ENCODE results near the gene SPHK2. TPM values are rescaled to one million over a fixed set of nuclear protein-coding genes. Genes with fewer than 3 reads are reported as not detected.
A peak's percentile ranks its signal among the peaks of the same experiment; 100 is the strongest.

The SPHK2 gene
- total and polyA plus RNA-seq, 2 of the 8 experiments (the other 6 are each of a cell fraction or from before 2014, with no cell fraction given) = 43.9 to 60.9 TPM

GRCh38 chr19:48625891-48626327 is 6.6 kb downstream of the SPHK2 start:
- H4K91ac ChIP-seq (replicated peaks; ENCODE audit: insufficient read length, low read length) = no peak overlapping the region
- H4K20me1 ChIP-seq (replicated peaks in 1 of 2; ENCODE audit: control insufficient read depth in 1 of 2, insufficient read depth in 2 of 2, low read length in 2 of 2) = peaks cover 2 to 8% of the 10 kb centered on the region in 2 experiments
- no peak for FAIRE-seq
- TF ChIP-seq CTCF (IDR thresholded peaks at IDR 0.05; ENCODE audit: control extremely low read depth in 1 of 3, insufficient read depth in 1 of 3, low read depth in 1 of 3, low read length in 3 of 3) = peak in 1 of 3 experiments; percentile 18; a peak in 2 of 4 replicates
- TF ChIP-seq MAFK (IDR thresholded peaks at IDR 0.05; ENCODE audit: low read depth, low read length) = no peak
- no peak overlapping the region for H3K18ac ChIP-seq (ENCODE audit: extremely low read depth, low read length)
- peaks cover 0 to 21% (median 13%) of the 10 kb centered on the region in 4 experiments; a peak in 6 of 7 replicates for H3K4me1 ChIP-seq (replicated peaks in 1 of 4; ENCODE audit: control insufficient read depth in 3 of 4, insufficient read depth in 4 of 4, low read length in 3 of 4)
- H3K23me2 ChIP-seq (ENCODE audit: low read depth, low read length) = peaks cover 22% of the 10 kb centered on the region
- H3K9me3 ChIP-seq (ENCODE audit: insufficient read depth in 2 of 2, low read depth in 1 of 2, low read length in 1 of 2) = no peaks in the 10 kb centered on the region
- H2BK120ac ChIP-seq (replicated peaks; ENCODE audit: low read depth, low read length) = no peak overlapping the region
- no peak overlapping the region for H3K27ac ChIP-seq (ENCODE audit: low read depth, low read length)
- no peak overlapping the region for H3K14ac ChIP-seq (ENCODE audit: insufficient read length)
- H3K36me3 ChIP-seq (ENCODE audit: control insufficient read depth in 2 of 4, insufficient read depth in 4 of 4, low read length in 3 of 4) = peaks cover 0 to 11% (median 1%) of the 10 kb centered on the region in 4 experiments; a peak in 1 of 8 replicates
- no peak overlapping the region for H3K9ac ChIP-seq (replicated peaks in 1 of 4; ENCODE audit: extremely low read depth in 1 of 4, low read depth in 3 of 4, low read length in 3 of 4)
- peak overlapping the region in 1 of 4 experiments; percentile 87; a peak in 1 of 8 replicates for H3K4me3 ChIP-seq (ENCODE audit: extremely low read depth in 1 of 4, insufficient read depth in 2 of 4, low read depth in 3 of 4, low read length in 4 of 4)
- DNase-seq (ENCODE audit: low read depth in 1 of 2, low spot score in 2 of 2) = no peak
- no peak overlapping the region for H3K23ac ChIP-seq (ENCODE audit: insufficient read length)
- H2BK5ac ChIP-seq (ENCODE audit: low read depth, low read length) = no peak overlapping the region
- H2BK15ac ChIP-seq (ENCODE audit: low read length) = no peak overlapping the region
- no peaks in the 10 kb centered on the region for H3K27me3 ChIP-seq (replicated peaks in 1 of 4; ENCODE audit: control insufficient read depth in 3 of 4, extremely low read depth in 1 of 4, insufficient read depth in 3 of 4, low read length in 3 of 4)
- CTCF ChIA-PET (ENCODE audit: partially characterized antibody) = interaction anchor here (1.3 to 1.5 kb wide), 2 partner anchors 17 to 20 kb away, joined by 4 to 5 read pairs; partner anchors contain the start of gene CA11
- WGBS, 2 experiments (ENCODE audit: extremely low coverage in 1 of 2, insufficient coverage in 1 of 2, insufficient read length in 1 of 2, insufficient replicate concordance in 2 of 2, low coverage in 1 of 2, low lambda C conversion rate in 2 of 2, missing lambda C conversion rate in 1 of 2) = 96% methylated on average over 28 of the region's 30 CpGs; no CpG with 5 or more reads in 1 of the 2 experiments
- POLR2A ChIA-PET (ENCODE audit: partially characterized antibody) = interaction anchor here (1.2 to 30.9 kb wide), 3 partner anchors 3 to 256 kb away, joined by 3 to 788 read pairs (median 788); partner anchors contain the start of genes DBP, FAM83E, RPL18 and SPACA4
- no peak overlapping the region for H2AFZ ChIP-seq (ENCODE audit: low read length)
- H3K79me2 ChIP-seq (ENCODE audit: control insufficient read depth in 1 of 2, insufficient read depth in 2 of 2, low read length in 2 of 2) = peaks cover 0 to 13% of the 10 kb centered on the region in 2 experiments; a peak in 3 of 4 replicates
- no peak overlapping the region for H4K5ac ChIP-seq (ENCODE audit: insufficient read length, low read depth, low read length)
- no peak overlapping the region for H3K56ac ChIP-seq (replicated peaks; ENCODE audit: insufficient read length, low read depth, low read length)
- no peak overlapping the region for H2BK12ac ChIP-seq (ENCODE audit: low read depth, low read length)
- no peaks in the 10 kb centered on the region for H3K79me1 ChIP-seq (ENCODE audit: low read depth, low read length)
- H2AK5ac ChIP-seq (ENCODE audit: low read depth, low read length) = no peak overlapping the region
- H4K8ac ChIP-seq (ENCODE audit: extremely low read depth, insufficient read depth, low read length) = no peak overlapping the region
- H3K4me2 ChIP-seq (ENCODE audit: insufficient read depth in 1 of 2, low read depth in 2 of 2, low read length in 2 of 2) = peak overlapping the region in 1 of 2 experiments; percentile 75; a peak in 1 of 4 replicates
- no peak overlapping the region for H2BK20ac ChIP-seq (ENCODE audit: low read length)
- H3K4ac ChIP-seq (replicated peaks; ENCODE audit: insufficient read length, low read depth, low read length) = no peak overlapping the region

All from H1 (cell line).